ENCODE results near the gene TLX3.
A peak's percentile ranks its signal among the peaks of the same experiment; 100 is the strongest.
"Not testable (repeated sequence)": the region's sequence is repeated elsewhere in the genome, so short reads cannot be mapped to it uniquely, and the experiment has no call there.

Gene TLX3

GRCh38 chr5:171330021-171330420 is 21.0 kb downstream of the TLX3 start:
- DNase-seq, result no peak

- DNase-seq, result no peak
These were observed 26.6 kb downstream of the TLX3 start for GRCh38 chr5:171335616-171336015.

GRCh38 chr5:171336521-171337209 is 27.6 kb downstream of the TLX3 start:
- DNase-seq, result peak; percentile 56

- no peak for DNase-seq
These were observed 28.1 kb downstream of the TLX3 start for GRCh38 chr5:171337210-171337569.

- no peak for DNase-seq
These were observed 31.0 kb downstream of the TLX3 start for GRCh38 chr5:171340042-171340441.

GRCh38 chr5:171340491-171340890 is 31.4 kb downstream of the TLX3 start:
- no peak for DNase-seq

GRCh38 chr5:171342362-171343111 is 33.5 kb downstream of the TLX3 start:
- DNase-seq, result peak; percentile 69

GRCh38 chr5:171344936-171345608 is 36.0 kb downstream of the TLX3 start:
- DNase-seq, result no peak

GRCh38 chr5:171351536-171352073 is 42.6 kb downstream of the TLX3 start:
- DNase-seq, result no peak

- peak; percentile 31 for DNase-seq
These were observed 46.3 kb downstream of the TLX3 start for GRCh38 chr5:171355302-171355724.

GRCh38 chr5:171357843-171358242 is 48.8 kb downstream of the TLX3 start:
- DNase-seq, result no peak

GRCh38 chr5:171361151-171361550 is 52.1 kb downstream of the TLX3 start:
- not testable (repeated sequence) for DNase-seq

All from suppressor macrophage treated with lipopolysaccharide for 4 hours (primary cell).